KBM-7 (cell line): ENCODE data around the gene STK25.
"Not testable (repeated sequence)": the region's sequence is repeated elsewhere in the genome, so short reads cannot be mapped to it uniquely, and the experiment has no call there.

Experiments
- DNase-seq: peaks from one replicate; pipeline ENCODE4 v3.0.0-alpha.2; 2015
- in situ Hi-C: fragments of 300-500 bp; cut with MboI; formaldehyde crosslinking; loops from 2 replicates; pipeline ENCODE4 v1.14.3; 2020; ENCODE audit warnings: low sequenced_read_pairs, low pct_unique_long_range_greater_than_20kb, mixed read lengths

Gene STK25

DNA sequence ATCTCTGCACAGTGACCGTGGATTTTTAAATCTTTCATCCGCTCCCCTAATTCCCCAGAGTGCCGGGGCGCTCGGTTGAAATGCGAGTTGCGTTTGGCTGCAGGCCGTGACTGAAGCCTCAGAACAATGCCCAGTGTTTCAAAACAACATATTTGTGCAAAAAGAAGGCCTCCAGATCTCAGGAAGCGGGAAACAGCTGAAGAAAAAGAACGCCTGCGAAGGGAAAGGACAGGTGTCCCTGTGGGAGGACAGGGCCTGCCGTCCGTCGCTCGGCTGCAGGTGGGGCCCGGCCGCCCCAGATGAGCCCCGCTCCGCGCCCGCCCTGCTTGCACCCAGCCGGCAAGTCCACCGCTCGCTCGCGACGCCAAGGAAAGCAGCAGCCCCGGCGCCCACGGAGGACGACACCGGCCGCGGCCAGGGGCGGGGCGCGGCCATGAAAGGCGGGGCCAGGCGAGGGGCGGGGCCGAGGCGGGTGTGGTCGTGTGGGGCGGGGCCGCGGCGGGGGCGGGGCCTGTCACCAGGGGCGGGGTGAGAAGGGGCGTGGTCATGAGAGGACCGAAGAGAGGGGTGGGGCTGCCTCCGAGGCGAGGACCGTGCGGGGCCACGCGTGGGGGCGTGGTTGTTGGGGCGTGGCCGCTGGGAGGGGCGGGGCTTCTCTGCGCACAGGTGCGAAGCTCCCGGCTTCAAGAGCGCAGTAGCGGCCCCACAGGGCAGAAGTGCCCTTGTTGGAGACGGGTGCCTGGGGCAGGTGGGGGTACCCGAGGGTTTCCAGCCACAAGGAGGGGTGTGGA is 32.6 kb upstream of the STK25 start:
- no peak for DNase-seq
- in situ Hi-C loops = no loop called here

DNA sequence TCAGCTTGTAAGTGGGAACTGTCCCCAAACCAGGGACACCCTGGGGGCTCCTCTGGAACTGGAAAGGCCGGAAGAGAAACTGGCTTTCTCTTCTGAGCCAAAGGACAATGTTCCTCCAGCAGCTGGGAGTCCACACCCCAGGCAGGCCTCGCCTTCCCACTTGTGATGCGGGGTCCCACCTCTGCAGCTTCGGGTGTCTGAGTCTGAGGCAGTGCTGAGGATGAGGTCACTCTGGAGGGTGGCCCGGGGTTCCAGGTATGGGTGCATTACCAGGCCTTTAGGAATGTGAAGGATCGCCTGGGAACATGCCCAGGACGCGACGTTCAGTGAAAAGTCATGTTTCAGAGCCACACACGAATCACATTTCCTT is 32.0 kb upstream of the STK25 start:
- in situ Hi-C loops = no loop called here
- no peak for DNase-seq

DNA sequence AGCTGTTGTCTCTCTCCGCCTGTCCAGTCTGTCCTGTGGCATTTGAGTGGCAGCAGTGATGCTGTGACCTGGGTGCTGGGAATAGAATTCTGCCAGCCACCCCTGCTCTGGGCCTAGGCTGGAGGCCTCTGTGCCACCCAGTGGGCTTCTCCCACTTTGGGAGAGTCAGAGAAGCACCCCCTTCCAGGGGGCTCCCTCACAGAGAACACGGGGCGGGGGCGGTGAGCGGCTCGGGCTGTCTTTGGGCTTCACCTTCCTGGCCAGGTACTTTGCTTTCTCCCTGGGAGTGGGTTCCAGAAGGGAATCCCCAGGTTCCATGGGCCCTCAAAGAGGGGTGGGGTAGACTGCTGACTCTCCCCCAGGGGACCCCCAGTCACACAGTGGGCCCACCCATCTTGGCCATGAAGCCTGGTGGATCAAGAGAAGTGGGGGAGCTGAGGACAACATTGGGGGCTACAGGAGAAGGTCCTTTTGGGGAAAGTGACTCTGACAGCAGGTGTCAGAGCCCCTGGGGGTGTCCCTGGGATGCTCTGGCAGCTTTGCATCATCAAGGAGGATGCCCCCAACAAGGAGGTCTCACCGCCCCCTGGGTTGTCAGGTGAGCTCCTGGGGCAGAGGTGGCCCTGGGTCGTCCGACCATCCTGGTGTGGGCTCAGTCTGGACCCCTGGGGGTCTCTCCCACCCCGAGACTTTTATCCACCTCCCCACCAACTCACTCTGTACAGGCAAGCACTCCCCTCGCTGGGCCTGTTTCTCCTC is 31.4 kb upstream of the STK25 start:
- in situ Hi-C loops = no loop called here
- DNase-seq = no peak

DNA sequence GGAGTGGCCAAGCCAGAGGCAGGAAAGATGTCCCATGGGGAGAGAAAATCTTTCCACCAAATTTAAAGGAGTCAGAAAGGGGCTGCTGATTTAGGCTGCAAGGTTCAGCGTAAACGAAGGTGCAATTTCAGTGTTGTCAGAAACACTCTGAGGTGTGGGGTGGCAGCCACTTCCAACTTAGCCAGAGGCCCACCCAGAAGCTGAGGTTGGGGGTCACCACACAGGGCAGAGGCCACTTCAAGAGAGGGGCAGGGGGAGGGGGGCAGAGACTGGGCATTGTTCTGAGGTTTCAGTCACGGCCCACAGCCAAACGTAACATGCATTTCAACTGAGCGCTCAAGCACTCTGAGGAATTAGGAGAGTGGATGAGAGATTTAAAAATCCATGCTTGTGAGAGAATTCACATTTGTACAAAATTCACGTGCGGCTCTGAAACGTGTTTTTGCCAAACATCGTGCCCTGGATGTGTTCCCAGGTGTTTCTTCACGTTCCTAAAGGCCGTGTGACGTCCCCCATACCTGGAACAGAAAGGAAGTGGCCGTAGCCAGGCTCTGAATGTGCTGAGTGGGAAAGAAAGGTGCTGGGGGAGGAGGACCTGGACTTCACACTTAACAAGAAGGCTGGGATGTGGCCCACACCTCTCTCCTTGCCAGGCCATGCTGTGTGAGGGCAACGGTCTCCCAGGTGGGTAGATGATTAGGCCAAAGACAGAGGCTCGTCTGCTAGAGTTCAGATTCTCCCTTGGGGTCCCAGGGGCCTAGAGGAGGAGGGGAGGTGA is 30.6 kb upstream of the STK25 start:
- in situ Hi-C loops = no loop called here
- DNase-seq = no peak

DNA sequence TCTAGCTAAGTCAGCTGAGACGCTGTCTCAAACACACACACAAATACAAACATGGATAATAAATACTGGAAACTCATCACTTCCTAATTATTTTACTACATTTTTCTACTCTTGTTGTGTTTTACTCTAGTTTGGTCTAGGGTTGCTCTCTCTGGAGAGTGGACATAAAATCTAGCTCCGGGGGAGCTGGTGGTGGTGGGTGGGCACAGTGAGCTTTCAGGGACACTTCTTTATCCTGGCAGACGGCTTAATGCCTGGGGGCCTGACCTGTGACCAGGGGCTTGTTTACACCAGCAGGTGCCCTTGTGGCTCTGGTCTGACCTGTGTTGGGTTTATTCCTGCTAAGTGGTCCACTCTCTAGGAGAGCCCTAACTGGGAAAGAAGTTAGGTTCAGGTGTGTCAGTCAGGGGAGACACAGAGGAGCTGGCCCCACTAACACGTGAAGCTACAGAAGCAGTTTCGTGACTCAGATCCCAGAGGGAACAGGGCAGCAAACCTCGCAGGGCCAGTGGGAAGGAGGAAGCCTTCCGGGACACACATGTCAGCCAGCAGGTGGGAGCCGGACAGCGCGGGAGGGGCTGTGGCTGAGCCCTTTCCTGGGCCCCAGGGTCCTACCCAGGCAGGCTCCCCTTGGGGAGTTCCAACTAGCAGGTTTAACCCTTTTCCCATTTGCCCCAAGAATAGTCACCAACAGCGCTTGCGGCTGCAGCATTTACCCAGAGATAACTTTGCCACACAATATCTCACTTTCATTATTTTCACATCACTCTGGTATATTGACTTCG is 27.7 kb upstream of the STK25 start:
- no peak for DNase-seq
- in situ Hi-C loops = no loop called here

DNA sequence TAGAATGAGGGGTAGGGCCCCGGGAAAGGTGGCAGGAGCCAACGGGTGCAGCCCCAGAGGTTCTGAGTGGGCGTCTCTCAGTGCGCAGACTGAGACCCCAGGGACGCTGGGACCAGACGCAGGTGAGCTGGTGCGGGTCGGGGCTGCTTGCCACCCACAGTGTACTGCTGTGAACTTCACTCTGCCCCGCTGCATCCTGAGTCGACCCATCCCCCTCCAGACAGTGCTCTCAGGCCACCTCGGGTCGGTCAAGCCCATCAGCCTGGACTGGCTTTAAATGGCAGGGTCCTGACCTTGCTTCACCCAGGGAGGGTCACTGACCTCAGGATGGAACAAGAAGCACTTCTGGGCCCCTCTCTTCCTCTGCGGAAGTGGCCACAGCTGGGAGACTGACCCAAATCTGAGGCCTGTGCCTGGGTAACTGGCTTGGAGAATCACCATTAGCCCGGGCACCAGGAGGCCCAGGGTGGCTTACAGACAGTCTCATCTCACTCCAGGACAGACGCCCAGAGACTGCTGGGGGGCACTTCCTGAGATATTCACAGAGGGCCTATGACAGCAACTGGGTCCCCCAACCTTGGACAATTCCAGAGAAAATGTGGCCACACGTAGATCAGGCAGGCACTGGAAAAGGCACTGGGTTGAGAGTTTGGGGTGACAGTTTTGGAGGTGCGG is 26.5 kb upstream of the STK25 start:
- in situ Hi-C loops = no loop called here
- no peak for DNase-seq

DNA sequence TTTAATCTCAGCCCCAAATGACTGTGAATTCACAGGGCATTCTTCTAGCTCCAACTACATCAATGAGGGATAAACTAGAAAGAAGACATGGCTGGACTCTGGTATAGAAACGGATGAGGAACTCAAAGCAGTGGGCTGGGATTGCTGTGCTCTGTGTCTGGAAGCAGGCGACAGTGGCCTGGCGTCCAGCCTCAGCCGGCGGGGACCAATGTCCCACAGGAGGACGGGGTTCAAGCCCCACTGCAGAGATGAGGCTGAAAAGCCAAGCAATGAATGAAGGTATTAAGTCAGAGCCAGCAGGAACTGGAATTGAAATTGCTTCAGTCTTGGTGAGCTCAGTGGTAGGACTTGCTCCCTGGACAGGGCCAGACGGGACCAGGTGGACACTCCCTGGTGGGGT is 25.9 kb upstream of the STK25 start:
- in situ Hi-C loops = no loop called here

DNA sequence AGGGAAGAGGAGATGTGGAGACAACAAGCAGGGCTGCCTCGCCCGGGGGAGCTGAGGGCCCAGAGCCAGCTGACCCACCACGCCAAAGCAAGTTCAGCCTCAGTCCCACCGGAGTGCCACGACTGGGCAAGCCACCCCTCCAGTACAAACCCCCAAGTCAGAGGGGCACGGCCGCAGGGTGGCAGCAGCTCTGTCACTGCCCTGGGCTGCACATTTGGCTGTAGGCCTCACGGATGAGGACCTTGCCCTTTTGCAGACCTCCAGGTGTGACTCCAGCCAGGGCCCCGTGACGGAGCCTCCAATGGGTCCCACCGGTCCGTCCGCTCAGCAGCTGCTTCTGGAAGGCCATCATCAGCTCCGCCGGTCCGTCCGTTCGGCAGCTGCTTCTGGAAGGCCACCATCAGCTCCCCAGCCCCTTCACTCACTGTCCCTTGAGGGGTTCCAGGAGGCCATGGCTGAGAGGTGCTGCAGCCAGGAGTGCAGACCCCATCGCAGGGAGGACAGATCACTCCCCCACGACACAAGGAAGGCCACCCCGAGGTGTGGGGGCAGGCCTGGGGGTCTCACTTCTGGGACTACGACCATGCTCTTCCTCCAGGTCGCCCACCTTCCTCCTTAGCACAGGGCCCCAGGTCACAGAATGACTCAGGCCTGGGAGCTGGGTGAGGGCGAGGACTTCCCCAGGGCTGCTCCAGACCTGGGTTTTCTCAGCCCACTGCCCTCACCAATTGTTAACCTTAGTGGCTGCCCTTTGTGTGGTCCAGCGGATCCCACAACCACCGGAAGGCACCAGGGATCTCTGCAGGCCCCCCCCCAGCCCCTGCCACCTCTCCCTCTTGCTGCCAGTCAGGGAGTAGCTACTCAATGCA is 24.6 kb upstream of the STK25 start:
- in situ Hi-C loops = no loop called here
- no peak for DNase-seq

More for the DNA sequence above, 25.9 kb upstream of the STK25 start:
- DNase-seq = no peak

DNA sequence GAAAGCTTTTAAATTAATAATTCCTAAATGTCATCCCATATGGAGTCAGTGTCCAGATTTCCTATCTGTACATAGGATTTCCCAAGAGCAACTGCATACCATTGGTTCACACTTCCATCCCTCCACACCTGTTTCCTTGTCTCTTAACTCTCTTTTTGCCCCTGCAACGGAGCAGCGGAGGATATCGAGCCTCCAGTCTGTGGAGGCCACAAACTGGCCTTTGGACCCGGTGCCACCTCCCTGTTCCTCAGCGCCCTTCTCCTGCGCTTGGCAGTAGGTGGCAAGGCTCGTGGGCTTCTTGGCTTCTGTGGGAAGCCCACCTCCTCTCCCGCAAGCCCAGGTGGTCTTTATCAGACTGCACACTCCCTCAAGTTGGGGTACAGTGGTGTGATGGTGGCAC is 23.8 kb upstream of the STK25 start:
- DNase-seq = no peak
- in situ Hi-C loops = no loop called here

DNA sequence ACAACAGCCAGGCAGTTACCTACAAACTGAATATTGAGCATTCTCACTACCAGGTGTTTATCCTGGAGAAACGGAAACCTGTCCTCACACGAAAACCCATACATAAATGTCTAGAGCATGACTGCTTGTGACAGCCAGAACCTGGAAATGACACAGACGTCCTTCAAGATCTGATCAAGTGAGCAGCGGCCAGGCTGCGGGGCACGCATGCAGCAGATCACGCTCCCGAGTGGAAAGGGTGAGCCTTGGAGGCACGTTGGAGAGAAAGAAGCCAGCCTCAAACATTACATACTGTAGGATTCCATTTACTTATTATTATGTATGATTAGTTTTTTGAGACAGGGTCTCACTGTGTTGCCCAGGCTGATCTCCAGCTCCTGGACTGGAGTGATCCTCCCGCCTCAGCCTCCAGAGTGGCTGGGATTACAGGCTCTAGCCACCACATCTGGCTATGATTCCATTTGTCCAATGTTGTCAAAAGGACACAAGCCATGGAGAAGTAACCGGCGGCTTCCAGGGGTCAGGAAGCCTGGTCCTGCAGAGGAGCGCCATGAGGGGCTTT is 22.9 kb upstream of the STK25 start:
- DNase-seq = no peak
- in situ Hi-C loops = no loop called here

DNA sequence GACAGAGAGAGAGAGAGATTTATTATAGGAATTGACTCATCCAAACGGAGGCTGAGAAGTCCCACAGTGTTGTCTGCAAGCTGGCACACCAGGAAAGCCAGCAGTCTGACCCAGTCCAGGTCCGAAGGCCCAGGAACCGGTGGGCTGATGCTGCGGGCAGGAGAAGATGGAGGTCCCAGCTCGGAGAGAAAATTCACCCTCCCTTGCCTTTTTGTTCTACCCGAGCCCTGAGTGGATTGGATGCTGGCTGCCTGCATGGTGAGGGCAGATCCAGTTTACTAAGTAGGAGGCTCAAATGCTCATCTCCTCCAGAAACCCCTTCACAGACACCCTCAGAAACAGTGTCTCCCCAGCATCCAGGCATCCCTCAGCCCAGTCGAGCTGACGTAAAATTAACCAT is 22.2 kb upstream of the STK25 start:
- in situ Hi-C loops = no loop called here
- DNase-seq = no peak

DNA sequence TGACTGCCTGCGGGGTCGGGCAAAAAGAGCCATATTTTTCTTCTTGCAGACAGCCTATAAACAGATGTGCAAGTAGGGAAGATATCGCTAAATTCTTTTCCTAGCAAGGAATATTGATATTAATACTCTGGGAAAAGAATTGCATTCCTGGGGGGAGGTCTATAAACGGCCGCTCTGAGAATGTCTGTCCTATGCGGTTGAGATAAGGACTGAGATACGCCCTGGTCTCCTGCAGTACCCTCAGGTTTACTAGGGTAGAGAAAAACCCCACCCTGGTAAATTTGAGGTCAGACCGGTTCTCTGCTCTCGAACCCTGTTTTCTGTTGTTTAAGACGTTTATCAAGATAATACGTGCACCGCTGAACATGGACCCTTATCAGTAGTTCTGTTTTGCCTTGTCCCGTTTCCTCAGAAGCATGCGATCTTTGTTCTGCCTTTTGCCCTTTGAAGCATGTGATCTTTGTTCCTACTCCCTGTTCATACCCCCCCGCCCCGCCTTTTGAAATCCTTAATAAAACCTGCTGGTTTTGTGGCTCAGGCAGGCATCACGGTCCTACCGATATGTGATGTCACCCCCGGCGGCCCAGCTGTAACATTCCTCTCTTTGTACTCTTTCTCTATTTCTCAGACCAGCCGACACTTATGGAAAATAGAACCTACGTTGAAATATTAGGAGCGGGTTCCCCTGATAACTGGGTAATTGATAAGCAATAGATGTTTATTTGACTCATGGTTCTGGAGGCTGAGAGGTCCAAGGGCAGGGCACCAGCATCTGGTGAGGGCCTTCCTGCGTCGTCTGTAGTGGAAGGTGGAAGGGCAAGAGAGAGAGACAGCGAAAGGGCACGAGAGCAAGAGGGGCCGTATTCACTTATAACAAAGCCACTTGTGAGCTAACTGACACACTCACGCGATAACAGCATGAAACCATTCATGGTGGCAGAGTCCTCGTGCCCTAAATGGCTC is 17.7 kb upstream of the STK25 start:
- DNase-seq, in situ Hi-C loops: not testable (repeated sequence)

DNA sequence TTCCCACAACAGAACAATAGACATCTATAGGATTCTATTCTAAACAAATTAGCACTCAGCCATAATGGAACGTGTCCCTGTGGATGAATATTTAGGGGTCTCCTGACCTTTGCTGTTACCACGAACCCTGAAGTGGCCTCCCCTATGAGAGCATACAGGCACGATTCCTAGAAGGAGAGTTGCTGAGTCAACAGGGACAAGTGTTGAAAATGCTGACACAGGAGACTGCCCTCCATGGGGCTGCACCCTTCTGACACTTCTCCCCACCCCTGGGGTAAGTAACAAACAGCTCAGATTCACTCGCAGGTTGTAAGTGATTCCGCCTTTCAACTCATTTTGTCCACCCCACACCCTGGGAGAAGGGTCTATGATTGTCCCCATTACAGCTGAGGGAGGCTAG is 14.1 kb upstream of the STK25 start:
- in situ Hi-C loops = no loop called here
- DNase-seq = no peak

DNA sequence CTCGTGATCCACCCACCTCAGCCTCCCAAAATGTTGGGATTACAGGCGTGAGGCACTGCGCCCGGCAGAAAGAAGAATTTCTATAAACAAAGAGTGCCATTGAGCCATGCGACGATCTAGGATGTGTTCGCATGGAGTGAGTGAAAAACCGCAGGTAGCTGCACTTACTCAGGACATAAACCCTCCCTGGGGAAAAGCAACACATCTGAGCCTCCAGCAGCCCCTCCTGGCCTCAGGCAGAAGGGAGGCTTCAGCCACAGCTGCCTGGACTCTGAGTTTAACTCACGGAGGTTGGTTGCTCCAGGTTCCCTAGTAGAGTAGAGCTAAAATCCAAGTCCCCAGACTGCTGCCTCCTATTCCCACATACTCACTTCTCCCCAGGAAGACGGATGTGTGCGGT is 11.3 kb upstream of the STK25 start:
- in situ Hi-C loops = no loop called here
- no peak for DNase-seq

DNA sequence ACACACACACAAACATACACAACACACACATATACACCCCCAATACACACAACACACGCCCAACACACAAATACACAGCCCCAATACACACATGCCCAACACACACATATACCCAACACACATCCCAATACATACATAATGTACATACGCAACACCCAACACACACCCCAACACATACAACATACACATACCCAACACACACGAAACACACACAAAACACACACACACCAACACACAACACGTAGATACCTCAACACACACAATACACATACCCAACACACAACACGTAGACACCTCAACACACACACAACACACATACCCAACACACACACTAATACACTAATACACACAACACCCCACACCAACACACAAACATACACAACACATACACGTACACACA is 8.9 kb upstream of the STK25 start:
- DNase-seq = no peak
- in situ Hi-C loops = no loop called here

DNA sequence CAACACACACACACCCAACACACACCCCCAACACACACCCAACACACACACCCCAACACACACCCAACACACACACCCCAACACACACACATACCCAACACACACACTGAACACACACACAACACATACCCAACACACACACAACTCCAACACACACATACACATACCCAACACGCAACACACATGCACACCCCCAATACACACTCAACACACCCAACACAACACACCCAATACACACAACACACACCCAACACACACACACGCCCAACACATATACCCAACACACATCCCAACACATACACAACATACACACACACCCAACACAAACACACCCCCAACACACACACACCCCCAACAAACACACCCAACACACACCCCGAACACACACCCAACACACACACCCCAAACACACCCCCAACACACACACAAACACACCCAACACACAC is 8.2 kb upstream of the STK25 start:
- in situ Hi-C loops = no loop called here
- DNase-seq = no peak
